Prostate gland (tissue), 2 donors: ENCODE results near the gene GBA3. TPM values are rescaled to one million over a fixed set of nuclear protein-coding genes. Genes with fewer than 3 reads are reported as not detected.

Experiments
- DNase-seq: peaks from one replicate; pipeline ENCODE4 v3.0.0-alpha.2; 2019; ENCODE audit warnings: low spot score
- H3K27ac ChIP-seq, 2 donors: fragments of 200-600 bp; sonication (generic); 2 replicates each; pipeline ENCODE4 v1.5.1; 2017 to 2019
- H3K27me3 ChIP-seq: fragments of 200-600 bp; sonication (generic); replicated peaks from 2 replicates; pipeline ENCODE4 v1.5.1; 2019; ENCODE audit not compliant: insufficient read depth
- H3K36me3 ChIP-seq, 2 donors: fragments of 200-600 bp; sonication (generic); 1 replicate in 1 of 2; 2 replicates in 1 of 2; pipeline versions ENCODE4 v1.5.1 to v1.8.1; 2017 to 2019
- H3K4me1 ChIP-seq: fragments of 200-600 bp; sonication (generic); replicated peaks from 2 replicates; pipeline ENCODE4 v1.5.1; 2019
- H3K4me3 ChIP-seq, 2 donors: fragments of 200-600 bp; sonication (generic); 2 replicates each; pipeline ENCODE4 v1.5.1; 2017 to 2019
- H3K9me3 ChIP-seq: fragments of 200-600 bp; sonication (generic); 2 replicates; pipeline ENCODE4 v1.5.1; 2017
- CTCF ChIP-seq, 4 experiments: fragments of 200-600 bp in 2 of 4; fragments of 450-650 bp in 2 of 4; sonication (generic) in 2 of 4; IDR thresholded peaks; 1 replicate in 3 of 4; 2 replicates in 1 of 4; pipeline ENCODE4 v1.5.1; 2016 to 2019; ENCODE audit warnings: antibody characterized with exemption in 4 of 4, mild to moderate bottlenecking in 2 of 4, moderate library complexity in 2 of 4
- POLR2A ChIP-seq: fragments of 450-650 bp; IDR thresholded peaks from one replicate; pipeline ENCODE4 v1.6.1; 2016; ENCODE audit warnings: antibody characterized with exemption, mild to moderate bottlenecking
- POLR2AphosphoS5 ChIP-seq: sonication (generic); formaldehyde crosslinking; IDR thresholded peaks from one replicate; pipeline ENCODE4 v1.6.1; 2017; ENCODE audit warnings: antibody characterized with exemption
- WGBS: methylation state at CpG from one replicate; pipeline ENCODE4 v1.1.5; 2018; 5-methylcytosine and 5-hydroxymethylcytosine counted together
- intact Hi-C: fragments of 100-400 bp; cut with DNase I; formaldehyde crosslinking; loops from one replicate; pipeline ENCODE4 v1.14.2; 2022
- total RNA-seq, 2 donors: library from RNA; depleted of rRNA; stranded (reverse); fragments of >200 nt; gene quantifications; one replicate each; pipeline ENCODE4 v1.1.0, GENCODE V29; 2016

GBA3 gene
- total RNA-seq, 2 donors from 2014 or later, result 0.68 to 0.97 TPM

GRCh38 chr4:22703912-22704311 is 11.2 kb downstream of the GBA3 start:
- TF ChIP-seq POLR2A, result no peak
- no peak for TF ChIP-seq POLR2AphosphoS5
- no peak for TF ChIP-seq CTCF (IDR thresholded peaks at IDR 0.05)
- Histone ChIP-seq H3K4me1 (no peaks in the 10 kb centered on the region), H3K27ac (no peak overlapping the region), H3K4me3 (no peak overlapping the region), H3K36me3 (no peaks in the 10 kb centered on the region), H3K9me3 (no peaks in the 10 kb centered on the region), H3K27me3 (no peaks in the 10 kb centered on the region)
- WGBS, result 66% methylated on average over 6 of the region's 6 CpGs
- intact Hi-C loops, result no loop called here
- no peak for DNase-seq

- intact Hi-C loops, result no loop called here
- Histone ChIP-seq H3K9me3 (no peaks in the 10 kb centered on the region), H3K27ac (no peak overlapping the region), H3K36me3 (no peaks in the 10 kb centered on the region), H3K4me1 (no peaks in the 10 kb centered on the region), H3K4me3 (no peak overlapping the region), H3K27me3 (no peaks in the 10 kb centered on the region)
- no peak for DNase-seq
- TF ChIP-seq POLR2A (no peak), POLR2AphosphoS5 (no peak), CTCF (IDR thresholded peaks at IDR 0.05) (no peak)
- WGBS, result 90% methylated on average over 1 of the region's 1 CpG
Measured at GRCh38 chr4:22707390-22707789, 14.7 kb downstream of the GBA3 start.

GRCh38 chr4:22708961-22709360 is 16.2 kb downstream of the GBA3 start:
- 57% methylated on average over 3 of the region's 3 CpGs for WGBS
- H3K27me3 ChIP-seq, result no peaks in the 10 kb centered on the region
- TF ChIP-seq POLR2AphosphoS5, result no peak
- TF ChIP-seq POLR2A, result no peak
- no peak for TF ChIP-seq CTCF (IDR thresholded peaks at IDR 0.05)
- H3K4me1 ChIP-seq, result no peaks in the 10 kb centered on the region
- H3K9me3 ChIP-seq, result no peaks in the 10 kb centered on the region
- H3K27ac ChIP-seq, result no peak overlapping the region
- DNase-seq, result no peak
- no peak overlapping the region for H3K4me3 ChIP-seq
- intact Hi-C loops, result no loop called here
- no peaks in the 10 kb centered on the region for H3K36me3 ChIP-seq

GRCh38 chr4:22712105-22712504 is 19.4 kb downstream of the GBA3 start:
- WGBS, result 72% methylated on average over 4 of the region's 4 CpGs
- no peak for DNase-seq
- H3K36me3 ChIP-seq, result no peaks in the 10 kb centered on the region
- H3K9me3 ChIP-seq, result no peaks in the 10 kb centered on the region
- H3K4me1 ChIP-seq, result no peaks in the 10 kb centered on the region
- H3K4me3 ChIP-seq, result no peak overlapping the region
- no peak for TF ChIP-seq CTCF (IDR thresholded peaks at IDR 0.05)
- no peak for TF ChIP-seq POLR2A
- TF ChIP-seq POLR2AphosphoS5, result no peak
- H3K27me3 ChIP-seq, result no peaks in the 10 kb centered on the region
- intact Hi-C loops, result no loop called here
- no peak overlapping the region for H3K27ac ChIP-seq

- WGBS, result 91% methylated on average over 7 of the region's 7 CpGs
- H3K4me1 ChIP-seq, result no peaks in the 10 kb centered on the region
- no peak for DNase-seq
- H3K27me3 ChIP-seq, result no peaks in the 10 kb centered on the region
- H3K9me3 ChIP-seq, result no peaks in the 10 kb centered on the region
- intact Hi-C loops, result no loop called here
- H3K27ac ChIP-seq, result no peak overlapping the region
- TF ChIP-seq POLR2AphosphoS5, result no peak
- no peak for TF ChIP-seq POLR2A
- no peak for TF ChIP-seq CTCF (IDR thresholded peaks at IDR 0.05)
- H3K4me3 ChIP-seq, result no peak overlapping the region
- no peaks in the 10 kb centered on the region for H3K36me3 ChIP-seq
Measured at GRCh38 chr4:22712529-22712928, 19.8 kb downstream of the GBA3 start.
